HG03196 (cell line): Measurements from ENCODE around the gene NCAPD3.
"Not testable (repeated sequence)": the region's sequence is repeated elsewhere in the genome, so short reads cannot be mapped to it uniquely, and the experiment has no call there.

ENCODE experiments used
- ATAC-seq: cut with Tn5 transposase; IDR thresholded peaks from one replicate; pipeline ENCODE4 v1.9.1; 2021; ENCODE audit not compliant: unreplicated experiment

The NCAPD3 gene

GRCh38 chr11:134223836-134224709 lies at the start of gene NCAPD3, which contains the start of gene VPS26B:
Gene NCAPD3, minus strand, starts transcription at chr11:134223967. Its CDS starts 41 bp downstream, at chr11:134223926.
Gene VPS26B, plus strand, starts transcription at chr11:134224671. Its CDS starts 452 bp downstream, at chr11:134225123.
- peak; percentile 75 for ATAC-seq

GRCh38 chr11:134273317-134273712 lies 49.5 kb upstream of the NCAPD3 start:
- no peak for ATAC-seq

- ATAC-seq = no peak
Observed at GRCh38 chr11:134272381-134273316, 48.9 kb upstream of the NCAPD3 start.

GRCh38 chr11:134271978-134272377 lies 48.2 kb upstream of the NCAPD3 start:
- ATAC-seq = no peak

- ATAC-seq = no peak
Observed at GRCh38 chr11:134270250-134270714, 46.5 kb upstream of the NCAPD3 start.

GRCh38 chr11:134267966-134268365 lies 44.2 kb upstream of the NCAPD3 start:
- ATAC-seq = no peak

GRCh38 chr11:134267461-134267860 lies 43.7 kb upstream of the NCAPD3 start:
- ATAC-seq = no peak

- no peak for ATAC-seq
Observed at GRCh38 chr11:134266841-134267251, 43.1 kb upstream of the NCAPD3 start.

- no peak for ATAC-seq
Observed at GRCh38 chr11:134266440-134266839, 42.7 kb upstream of the NCAPD3 start.

- no peak for ATAC-seq
Observed at GRCh38 chr11:134264966-134265764, 41.4 kb upstream of the NCAPD3 start.

- no peak for ATAC-seq
Observed at GRCh38 chr11:134261626-134262488, 38.1 kb upstream of the NCAPD3 start.

- ATAC-seq = no peak
Observed at GRCh38 chr11:134260983-134261382, 37.2 kb upstream of the NCAPD3 start.

- no peak for ATAC-seq
Observed at GRCh38 chr11:134260503-134260902, 36.7 kb upstream of the NCAPD3 start.

- ATAC-seq = no peak
Observed at GRCh38 chr11:134258577-134258976, 34.8 kb upstream of the NCAPD3 start.

- no peak for ATAC-seq
Observed at GRCh38 chr11:134257101-134257500, 33.3 kb upstream of the NCAPD3 start.

- not testable (repeated sequence) for ATAC-seq
Observed at GRCh38 chr11:134255184-134255561, 31.4 kb upstream of the NCAPD3 start.

- no peak for ATAC-seq
Observed at GRCh38 chr11:134254433-134255183, 30.8 kb upstream of the NCAPD3 start.

- ATAC-seq = peak; percentile 100
Observed at GRCh38 chr11:134253188-134253993, 29.6 kb upstream of the NCAPD3 start, which contains the start of the genes ACAD8 and THYN1. Gene ACAD8, plus strand, starts transcription at chr11:134253568. Its CDS starts 33 bp downstream, at chr11:134253601. Gene THYN1, minus strand, starts transcription at chr11:134253352. Its CDS starts 470 bp downstream, at chr11:134252882.
